Measurements from ENCODE around the gene GPR157.

- TF ChIP-seq EP300 (IDR thresholded peaks at IDR 0.05; ENCODE audit: borderline replicate concordance): no peak
- no peak for TF ChIP-seq RAD21 (IDR thresholded peaks at IDR 0.05; ENCODE audit: low read depth)
Measured at GRCh38 chr1:9139930-9140329, 11.0 kb upstream of the GPR157 start.

Data from Ishikawa (cell line).